HepG2 (cell line): ENCODE measurements around the gene BHLHE23. TPM values are rescaled to one million over a fixed set of nuclear protein-coding genes. Genes with fewer than 3 reads are reported as not detected.

Source experiments
- ERF ChIP-seq: IDR thresholded peaks from 2 replicates; pipeline ENCODE4 v1.6.1; 2018; ENCODE audit warnings: missing biosample characterization, missing genetic modification reagents
- FOXO4 ChIP-seq: sonication (generic); formaldehyde crosslinking; conservative IDR thresholded peaks from 2 replicates; pipeline ENCODE4 v1.8.1; 2023; ENCODE audit warnings: missing genetic modification reagents
- GPBP1L1 ChIP-seq: sonication (generic); formaldehyde crosslinking; IDR thresholded peaks from 2 replicates; pipeline ENCODE4 v1.5.0; 2020; ENCODE audit warnings: mild to moderate bottlenecking, missing genetic modification reagents
- IKZF5 ChIP-seq: IDR thresholded peaks from 2 replicates; pipeline ENCODE4 v1.6.1; 2018; ENCODE audit warnings: missing genetic modification reagents, mild to moderate bottlenecking, missing compliant biosample characterization
- KAT2B ChIP-seq: fragments of 150-350 bp; IDR thresholded peaks from 2 replicates; pipeline ENCODE4 v1.6.1; 2014; ENCODE audit warnings: low read depth, low read length, borderline replicate concordance
- KLF13 ChIP-seq: sonication (generic); formaldehyde crosslinking; IDR thresholded peaks from 2 replicates; pipeline ENCODE4 v1.4.0; 2020; ENCODE audit warnings: mild to moderate bottlenecking, missing genetic modification reagents
- NFIB ChIP-seq: sonication (generic); formaldehyde crosslinking; IDR thresholded peaks from 2 replicates; pipeline ENCODE4 v1.9.0; 2021; ENCODE audit warnings: missing genetic modification reagents, mild to moderate bottlenecking, borderline replicate concordance
- PREB ChIP-seq: sonication (generic); formaldehyde crosslinking; IDR thresholded peaks from 2 replicates; pipeline ENCODE4 v1.4.0; 2020; ENCODE audit warnings: missing genetic modification reagents
- PTBP1 ChIP-seq: fragments of 200-400 bp; formaldehyde crosslinking; IDR thresholded peaks from 2 replicates; pipeline ENCODE4 v1.6.1; 2018; ENCODE audit warnings: low read length, low read depth; ENCODE audit not compliant: poor library complexity, severe bottlenecking
- SNAI1 ChIP-seq: sonication (generic); formaldehyde crosslinking; IDR thresholded peaks from 2 replicates; pipeline ENCODE4 v1.5.0; 2020; ENCODE audit warnings: mild to moderate bottlenecking, missing genetic modification reagents, borderline replicate concordance
- ZBTB33 ChIP-seq: sonication (generic); formaldehyde crosslinking; IDR thresholded peaks from 2 replicates; pipeline ENCODE4 v1.4.0; 2020; ENCODE audit warnings: missing genetic modification reagents
- ZBTB49 ChIP-seq: sonication (generic); formaldehyde crosslinking; IDR thresholded peaks from 2 replicates; pipeline ENCODE4 v1.4.0; 2020; ENCODE audit warnings: missing genetic modification reagents, borderline replicate concordance
- ZIK1 ChIP-seq: sonication (generic); formaldehyde crosslinking; IDR thresholded peaks from 2 replicates; pipeline ENCODE4 v1.5.0; 2020; ENCODE audit warnings: mild to moderate bottlenecking, low read depth, missing genetic modification reagents, borderline replicate concordance
- ZNF446 ChIP-seq: sonication (generic); formaldehyde crosslinking; IDR thresholded peaks from 2 replicates; pipeline ENCODE4 v1.5.0; 2020; ENCODE audit warnings: mild to moderate bottlenecking, missing genetic modification reagents
- ZNF550 ChIP-seq: sonication (generic); formaldehyde crosslinking; IDR thresholded peaks from 2 replicates; pipeline ENCODE4 v1.4.0; 2020; ENCODE audit warnings: mild to moderate bottlenecking, missing genetic modification reagents, borderline replicate concordance
- ZNF576 ChIP-seq: sonication (generic); formaldehyde crosslinking; IDR thresholded peaks from 2 replicates; pipeline ENCODE4 v1.4.0; 2020; ENCODE audit warnings: mild to moderate bottlenecking, missing genetic modification reagents
- ZNF615 ChIP-seq: sonication (generic); formaldehyde crosslinking; IDR thresholded peaks from 2 replicates; pipeline ENCODE4 v1.5.0; 2020; ENCODE audit warnings: mild to moderate bottlenecking, missing genetic modification reagents, borderline replicate concordance
- polyA plus RNA-seq, 8 experiments: library from polyadenylated mRNA; depleted of rRNA in 3 of 8; stranded (reverse) in 7 of 8; unstranded in 1 of 8; fragments of >200 nt; fragmentation: Illumina TruSeq in 4 of 8; extraction: Trizol in 4 of 8; gene quantifications; 2 replicates each; pipeline versions ENCODE4 v1.2.1 to v1.2.3, GENCODE V29; 2011 to 2016; ENCODE audit warnings: low read depth in 4 of 8, missing spikeins in 1 of 8, mixed read lengths in 1 of 8; ENCODE audit not compliant: insufficient read depth in 1 of 8
- total RNA-seq, 5 experiments: library from RNA; depleted of rRNA; stranded (reverse); fragments of >200 nt; fragmentation: Illumina TruSeq; extraction: Trizol; gene quantifications; 2 replicates each; pipeline ENCODE4 v1.2.3, GENCODE V29; 2016; ENCODE audit warnings: low read depth in 1 of 5

Gene BHLHE23
- total and polyA plus RNA-seq, 2 of the 13 experiments (the other 11 are each of a cell fraction or from before 2014, with no cell fraction given): not detected

- no peak for TF ChIP-seq FOXO4 (CRISPR knock-in tag)
- TF ChIP-seq ZNF615 (CRISPR knock-in tag): no peak
- TF ChIP-seq PREB: no peak; the same call in 1 of the 2 replicates
- no peak; the same call in 1 of the 2 replicates for TF ChIP-seq ZNF550 (CRISPR knock-in tag)
- TF ChIP-seq ERF (CRISPR knock-in tag): peak; percentile 84
- TF ChIP-seq ZBTB33 (CRISPR knock-in tag): peak; percentile 64; the same call in 1 of the 2 replicates
- TF ChIP-seq IKZF5 (CRISPR knock-in tag): no peak
- TF ChIP-seq KLF13 (CRISPR knock-in tag): no peak
- TF ChIP-seq GPBP1L1 (CRISPR knock-in tag): no peak
- no peak for TF ChIP-seq NFIB (CRISPR knock-in tag)
- TF ChIP-seq SNAI1 (CRISPR knock-in tag): no peak
- peak; percentile 75; the same call in 1 of the 2 replicates for TF ChIP-seq ZBTB49 (CRISPR knock-in tag)
- TF ChIP-seq PTBP1: no peak
- TF ChIP-seq KAT2B: no peak
- TF ChIP-seq ZNF446 (CRISPR knock-in tag): no peak
- no peak; the same call in 1 of the 2 replicates for TF ChIP-seq ZNF576 (CRISPR knock-in tag)
- TF ChIP-seq ZIK1 (CRISPR knock-in tag): 0 out of 2 replicates have a peak, but pooled peaks have one; percentile 49
Measured at GRCh38 chr20:63009045-63009961, 2.5 kb upstream of the BHLHE23 start (continued).
